Stimulated activated CD8-positive, alpha-beta memory T cell treated with anti-CD3 and anti-CD28 coated beads, Interleukin-4, amount 100 ng/mL, for 4 hours (primary cell): ENCODE measurements around the gene SUPT3H.
"Not testable (repeated sequence)": the region's sequence is repeated elsewhere in the genome, so short reads cannot be mapped to it uniquely, and the experiment has no call there.

Experiments
- DNase-seq, 2 donors: peaks; one replicate each; pipeline ENCODE4 v3.0.0-alpha.2; 2020; ENCODE audit warnings: low read depth in 2 of 2, low spot score in 1 of 2

Gene SUPT3H

GRCh38 chr6:45326698-45327417, 50.9 kb downstream of the SUPT3H start:
- DNase-seq, result no peak

- DNase-seq, result no peak
Measured at GRCh38 chr6:45323656-45324224, 54.0 kb downstream of the SUPT3H start.

- DNase-seq, result no peak
Measured at GRCh38 chr6:45320349-45320748, 57.4 kb downstream of the SUPT3H start.

GRCh38 chr6:45314146-45314545, 63.6 kb downstream of the SUPT3H start:
- DNase-seq, result no peak

- DNase-seq, result no peak
Measured at GRCh38 chr6:45310118-45310788, 67.5 kb downstream of the SUPT3H start.

GRCh38 chr6:45305546-45305945, 72.2 kb downstream of the SUPT3H start:
- DNase-seq, result no peak

- DNase-seq, result no peak
Measured at GRCh38 chr6:45302832-45303231, 74.9 kb downstream of the SUPT3H start.

GRCh38 chr6:45301348-45302142, 76.2 kb downstream of the SUPT3H start:
- DNase-seq, result no peak

- no peak for DNase-seq
Measured at GRCh38 chr6:45300736-45301135, 77.0 kb downstream of the SUPT3H start.

- no peak for DNase-seq
Measured at GRCh38 chr6:45299096-45299581, 78.6 kb downstream of the SUPT3H start.

- no peak for DNase-seq
Measured at GRCh38 chr6:45297320-45297719, 80.4 kb downstream of the SUPT3H start.

GRCh38 chr6:45294065-45294701, 83.6 kb downstream of the SUPT3H start:
- not testable (repeated sequence) for DNase-seq

- no peak for DNase-seq
Measured at GRCh38 chr6:45293306-45293705, 84.4 kb downstream of the SUPT3H start.

GRCh38 chr6:45289751-45290514, 87.8 kb downstream of the SUPT3H start:
- no peak for DNase-seq

GRCh38 chr6:45286707-45287106, 91.0 kb downstream of the SUPT3H start:
- DNase-seq, result not testable (repeated sequence)

GRCh38 chr6:45278367-45278766, 99.4 kb downstream of the SUPT3H start:
- no peak for DNase-seq

GRCh38 chr6:45277741-45278140, 100.0 kb downstream of the SUPT3H start:
- DNase-seq, result not testable (repeated sequence)

GRCh38 chr6:45275358-45275757, 102.4 kb downstream of the SUPT3H start:
- DNase-seq, result no peak

- no peak for DNase-seq
Measured at GRCh38 chr6:45272626-45273025, 105.1 kb downstream of the SUPT3H start.

- DNase-seq, result no peak
Measured at GRCh38 chr6:45265246-45265645, 112.5 kb downstream of the SUPT3H start.
